Keratinocyte (primary cell): ENCODE data around the gene MORN5. TPM values are rescaled to one million over a fixed set of nuclear protein-coding genes. Genes with fewer than 3 reads are reported as not detected.

Experiments used
- DNase-seq: peaks from one replicate; pipeline ENCODE4 v3.0.0-alpha.2; 2011; ENCODE audit warnings: low read depth, missing footprints, low spot score
- FAIRE-seq: peaks from 2 replicates; lab custom pipeline; 2011; peaks lifted over from hg19 to GRCh38; lab: Jason Lieb, UNC
- H2AFZ ChIP-seq: 2 replicates; pipeline ENCODE4 v1.6.0; 2012; ENCODE audit warnings: low read length, control low read depth, inconsistent platforms; ENCODE audit not compliant: control insufficient read depth
- H3K27ac ChIP-seq: 2 replicates; pipeline ENCODE4 v1.5.1; 2011; ENCODE audit warnings: low read length; ENCODE audit not compliant: control insufficient read depth, insufficient read depth
- H3K27me3 ChIP-seq: 3 replicates; pipeline ENCODE4 v1.6.0; 2011; ENCODE audit warnings: low read length; ENCODE audit not compliant: control insufficient read depth, insufficient read depth; ENCODE audit errors: extremely low read depth
- H3K36me3 ChIP-seq, 2 experiments: 2 replicates in 1 of 2; 3 replicates in 1 of 2; pipeline ENCODE4 v1.5.1; 2011; ENCODE audit warnings: low read length in 2 of 2, mild to moderate bottlenecking in 1 of 2; ENCODE audit not compliant: control insufficient read depth in 2 of 2, insufficient read depth in 2 of 2; ENCODE audit errors: extremely low read depth in 1 of 2
- H3K4me1 ChIP-seq: 3 replicates; pipeline ENCODE4 v1.5.1; 2011; ENCODE audit warnings: low read length; ENCODE audit not compliant: control insufficient read depth, insufficient read depth; ENCODE audit errors: extremely low read depth
- H3K4me2 ChIP-seq: 3 replicates; pipeline ENCODE4 v1.6.0; 2011; ENCODE audit warnings: low read depth, low read length; ENCODE audit not compliant: control insufficient read depth, insufficient read depth; ENCODE audit errors: extremely low read depth
- H3K4me3 ChIP-seq, 3 experiments: fragments of 200-600 bp in 1 of 3; sonication (generic) in 1 of 3; 2 replicates in 2 of 3; 3 replicates in 1 of 3; pipeline ENCODE4 v1.5.1; 2011 to 2016; ENCODE audit warnings: low read length in 3 of 3, mild to moderate bottlenecking in 3 of 3, control low read depth in 2 of 3, inconsistent platforms in 1 of 3, low read depth in 1 of 3, mixed read lengths in 1 of 3, mixed run types in 1 of 3, moderate library complexity in 1 of 3; ENCODE audit not compliant: control insufficient read depth in 2 of 3, insufficient read depth in 2 of 3; ENCODE audit errors: extremely low read depth in 1 of 3
- H3K79me2 ChIP-seq: 2 replicates; pipeline ENCODE4 v1.6.0; 2012; ENCODE audit warnings: low read length; ENCODE audit not compliant: control insufficient read depth, insufficient read depth
- H3K9ac ChIP-seq: 3 replicates; pipeline ENCODE4 v1.6.0; 2011; ENCODE audit warnings: low read length; ENCODE audit not compliant: control insufficient read depth, insufficient read depth; ENCODE audit errors: extremely low read depth
- H3K9me1 ChIP-seq: 3 replicates; pipeline ENCODE4 v1.6.0; 2011; ENCODE audit warnings: low read length; ENCODE audit not compliant: control insufficient read depth, insufficient read depth; ENCODE audit errors: extremely low read depth
- H3K9me3 ChIP-seq: 2 replicates; pipeline ENCODE4 v1.5.1; 2012; ENCODE audit warnings: low read depth, low read length; ENCODE audit not compliant: control insufficient read depth
- H4K20me1 ChIP-seq: 3 replicates; pipeline ENCODE4 v1.6.0; 2011; ENCODE audit warnings: low read length; ENCODE audit not compliant: control insufficient read depth, insufficient read depth; ENCODE audit errors: extremely low read depth
- EZH2 ChIP-seq: IDR thresholded peaks from one replicate; pipeline ENCODE4 v1.6.1; 2012; ENCODE audit warnings: inconsistent platforms, mild to moderate bottlenecking, low read length, moderate library complexity
- dilution Hi-C: fragments of 300-500 bp; cut with MboI; formaldehyde crosslinking; loops from one replicate; pipeline ENCODE4 v1.7.0; 2020; ENCODE audit warnings: low sequenced_read_pairs; ENCODE audit not compliant: extremely low pct_ligation_motif_present
- polyA plus RNA-seq, 5 experiments: library from polyadenylated mRNA; depleted of rRNA in 3 of 5; stranded (reverse) in 3 of 5; stranded (forward) in 1 of 5; unstranded in 1 of 5; fragments of >200 nt; gene quantifications; 1 replicate in 1 of 5; 2 replicates in 3 of 5; 3 replicates in 1 of 5; pipeline versions ENCODE4 v1.2.1 to v1.2.3, GENCODE V29; 2011 to 2012; ENCODE audit warnings: missing spikeins in 2 of 5, low read depth in 1 of 5, low replicate concordance in 1 of 5
- TF ChIP-seq, protein P1 (sequence below), 3 experiments: IDR thresholded peaks in 1 of 3; conservative IDR thresholded peaks in 1 of 3; optimal IDR thresholded peaks in 1 of 3; 2 replicates in 2 of 3; 3 replicates in 1 of 3; pipeline versions ENCODE3 to v1.5.1; 2011; ENCODE audit warnings: low read length in 3 of 3, mild to moderate bottlenecking in 3 of 3, moderate library complexity in 2 of 3, control low read depth in 1 of 3, inconsistent platforms in 1 of 3; ENCODE audit not compliant: insufficient read depth in 2 of 3; ENCODE audit errors: extremely low read depth in 1 of 3

MORN5 gene
- polyA plus RNA-seq, 1 donor (not counting 4 experiments of a cell fraction or from before 2014, with no cell fraction given), result not detected

- Histone ChIP-seq H3K9ac (no peak overlapping the region), H3K79me2 (no peaks in the 10 kb centered on the region), H3K9me1 (no peaks in the 10 kb centered on the region), H3K27ac (no peak overlapping the region), H3K4me1 (peaks cover 9% of the 10 kb centered on the region), H3K27me3 (peaks cover 98% of the 10 kb centered on the region), H3K9me3 (no peaks in the 10 kb centered on the region), H4K20me1 (peaks cover 3% of the 10 kb centered on the region), H3K4me3 (no peak overlapping the region), H2AFZ (no peak overlapping the region), H3K36me3 (no peaks in the 10 kb centered on the region), H3K4me2 (no peak overlapping the region)
- TF ChIP-seq, protein P1, sequence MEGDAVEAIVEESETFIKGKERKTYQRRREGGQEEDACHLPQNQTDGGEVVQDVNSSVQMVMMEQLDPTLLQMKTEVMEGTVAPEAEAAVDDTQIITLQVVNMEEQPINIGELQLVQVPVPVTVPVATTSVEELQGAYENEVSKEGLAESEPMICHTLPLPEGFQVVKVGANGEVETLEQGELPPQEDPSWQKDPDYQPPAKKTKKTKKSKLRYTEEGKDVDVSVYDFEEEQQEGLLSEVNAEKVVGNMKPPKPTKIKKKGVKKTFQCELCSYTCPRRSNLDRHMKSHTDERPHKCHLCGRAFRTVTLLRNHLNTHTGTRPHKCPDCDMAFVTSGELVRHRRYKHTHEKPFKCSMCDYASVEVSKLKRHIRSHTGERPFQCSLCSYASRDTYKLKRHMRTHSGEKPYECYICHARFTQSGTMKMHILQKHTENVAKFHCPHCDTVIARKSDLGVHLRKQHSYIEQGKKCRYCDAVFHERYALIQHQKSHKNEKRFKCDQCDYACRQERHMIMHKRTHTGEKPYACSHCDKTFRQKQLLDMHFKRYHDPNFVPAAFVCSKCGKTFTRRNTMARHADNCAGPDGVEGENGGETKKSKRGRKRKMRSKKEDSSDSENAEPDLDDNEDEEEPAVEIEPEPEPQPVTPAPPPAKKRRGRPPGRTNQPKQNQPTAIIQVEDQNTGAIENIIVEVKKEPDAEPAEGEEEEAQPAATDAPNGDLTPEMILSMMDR (optimal IDR thresholded peaks at IDR 0.05 in 1 of 3, IDR thresholded peaks at IDR 0.05 in 1 of 3, conservative IDR thresholded peaks at IDR 0.05 in 1 of 3; ENCODE audit: extremely low read depth in 1 of 3, insufficient read depth in 2 of 3, low read length in 3 of 3), result no peak
- peak; percentile 90 for TF ChIP-seq EZH2
- no peak for DNase-seq
- FAIRE-seq, result no peak
- dilution Hi-C loops, result no loop called here
Measured at GRCh38 chr9:122226758-122227574, 67.3 kb downstream of the MORN5 start.

DNA sequence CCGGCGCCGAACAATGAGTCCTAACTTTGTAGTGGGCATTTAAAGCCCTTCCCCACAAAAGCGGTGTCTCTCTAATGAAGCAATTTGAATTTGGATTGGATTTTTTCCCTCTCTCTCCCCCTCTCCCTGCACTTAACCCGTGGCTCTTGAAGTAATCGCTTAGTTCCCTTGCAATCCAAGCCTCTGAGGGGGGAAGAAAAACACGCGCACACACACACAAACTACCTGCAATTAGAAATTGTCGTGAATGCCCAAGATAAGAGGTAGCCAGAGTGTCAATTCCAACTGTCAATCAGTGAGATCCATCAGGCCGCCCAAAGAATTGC lies 67.8 kb downstream of the MORN5 start:
- FAIRE-seq (no peak), DNase-seq (no peak)
- Histone ChIP-seq H3K4me1 (peaks cover 9% of the 10 kb centered on the region), H3K9me1 (no peaks in the 10 kb centered on the region), H3K9me3 (no peaks in the 10 kb centered on the region), H3K4me2 (peak overlapping the region; percentile 51), H4K20me1 (peaks cover 3% of the 10 kb centered on the region), H3K4me3 (no peak overlapping the region), H3K9ac (no peak overlapping the region), H3K27ac (no peak overlapping the region), H3K79me2 (no peaks in the 10 kb centered on the region), H3K36me3 (no peaks in the 10 kb centered on the region), H2AFZ (no peak overlapping the region), H3K27me3 (peaks cover 96% of the 10 kb centered on the region)
- peak; percentile 66 for TF ChIP-seq EZH2
- TF ChIP-seq, protein P1 (optimal IDR thresholded peaks at IDR 0.05 in 1 of 3, IDR thresholded peaks at IDR 0.05 in 1 of 3, conservative IDR thresholded peaks at IDR 0.05 in 1 of 3; ENCODE audit: extremely low read depth in 1 of 3, insufficient read depth in 2 of 3, low read length in 3 of 3), result no peak
- dilution Hi-C loops, result no loop called here
